K562 (cell line): ENCODE measurements around the gene APBA2. TPM values are rescaled to one million over a fixed set of nuclear protein-coding genes. Genes with fewer than 3 reads are reported as not detected.

Experiments used
- ATF7 ChIP-seq: fragments of 450-650 bp; IDR thresholded peaks from 2 replicates; pipeline ENCODE4 v1.7.1; 2014; ENCODE audit warnings: mild to moderate bottlenecking, moderate library complexity
- CBFA2T2 ChIP-seq: fragments of 450-650 bp; conservative IDR thresholded peaks from 2 replicates; pipeline ENCODE4 v1.6.1; 2017; ENCODE audit warnings: mild to moderate bottlenecking
- MTA2 ChIP-seq: fragments of 450-650 bp; IDR thresholded peaks from 2 replicates; pipeline ENCODE4 v1.6.1; 2016; ENCODE audit warnings: low read depth
- PBX2 ChIP-seq, 2 experiments: IDR thresholded peaks in 1 of 2; conservative IDR thresholded peaks in 1 of 2; 2 replicates each; pipeline ENCODE4 v1.6.1; 2016; ENCODE audit warnings: low read depth in 2 of 2, mild to moderate bottlenecking in 1 of 2, missing compliant biosample characterization in 1 of 2, missing genetic modification characterization in 1 of 2, moderate library complexity in 1 of 2
- POLR2G ChIP-seq: fragments of 200-400 bp; formaldehyde crosslinking; IDR thresholded peaks from 2 replicates; pipeline ENCODE4 v1.6.1; 2017; ENCODE audit warnings: low read depth, mild to moderate bottlenecking, antibody characterized with exemption, low read length, moderate library complexity
- THAP12 ChIP-seq: fragments of 250-450 bp; sonication (Bioruptor Pico); IDR thresholded peaks from 2 replicates; pipeline ENCODE4 v1.9.0; 2021; ENCODE audit warnings: mild to moderate bottlenecking, inconsistent platforms
- ZBTB7A ChIP-seq: IDR thresholded peaks from 2 replicates; pipeline ENCODE4 v1.6.1; 2011; ENCODE audit warnings: low read depth, mild to moderate bottlenecking, low read length, moderate library complexity, borderline replicate concordance; ENCODE audit not compliant: control insufficient read depth
- ZNF318 ChIP-seq, 2 experiments: fragments of 450-650 bp; IDR thresholded peaks; 2 replicates each; pipeline ENCODE4 v1.6.1; 2016; ENCODE audit warnings: mild to moderate bottlenecking in 2 of 2, borderline replicate concordance in 1 of 2, low read depth in 1 of 2, moderate library complexity in 1 of 2
- polyA plus RNA-seq, 8 experiments: library from polyadenylated mRNA; depleted of rRNA in 4 of 8; stranded (reverse) in 5 of 8; unstranded in 3 of 8; fragments of >200 nt; fragmentation: Nextera tagmentation in 2 of 8; fragmentation: Illumina TruSeq in 1 of 8; extraction: Ambion mirVana in 2 of 8; extraction: Trizol in 1 of 8; gene quantifications; 2 replicates each; pipeline versions ENCODE4 v1.2.1 to v1.2.3, GENCODE V29; 2011 to 2014; ENCODE audit warnings: inconsistent platforms in 1 of 8, missing spikeins in 1 of 8
- total RNA-seq, 7 experiments: library from RNA; depleted of rRNA in 6 of 7; stranded (reverse); fragments of >200 nt in 6 of 7; fragmentation: Illumina TruSeq in 2 of 7; extraction: Trizol in 2 of 7; gene quantifications; 2 replicates each; pipeline versions ENCODE4 v1.2.1 to v1.2.3, GENCODE V29; 2011 to 2021; ENCODE audit warnings: low replicate concordance in 1 of 7

APBA2 gene
- total and polyA plus RNA-seq, 9 of the 15 experiments (the other 6 are each of a cell fraction or from before 2014, with no cell fraction given) = 0.24 to 40.9 (median 25.2) TPM

- TF ChIP-seq PBX2 (CRISPR knock-in tag; IDR thresholded peaks at IDR 0.05; ENCODE audit: low read depth) (no peak), PBX2 (tag; conservative IDR thresholded peaks at IDR 0.05; ENCODE audit: low read depth) (no peak), ATF7 (0 out of 2 replicates have a peak, but pooled peaks have one; percentile 16), THAP12 (CRISPR knock-in tag) (no peak), CBFA2T2 (peak; percentile 57), MTA2 (peak; percentile 39; the same call in 1 of the 2 replicates), POLR2G (no peak), ZBTB7A (no peak), ZNF318 (IDR thresholded peaks at IDR 0.05; ENCODE audit: borderline replicate concordance in 1 of 2, low read depth in 1 of 2) (no peak)
These were observed 28.8 kb downstream of the APBA2 start (continued) for GRCh38 chr15:28914483-28915023.
